ENCODE measurements around the gene WWTR1. TPM values are rescaled to one million over a fixed set of nuclear protein-coding genes. Genes with fewer than 3 reads are reported as not detected.

The WWTR1 gene
- total RNA-seq, 1 donor from 2014 or later = 0.73 TPM

DNA sequence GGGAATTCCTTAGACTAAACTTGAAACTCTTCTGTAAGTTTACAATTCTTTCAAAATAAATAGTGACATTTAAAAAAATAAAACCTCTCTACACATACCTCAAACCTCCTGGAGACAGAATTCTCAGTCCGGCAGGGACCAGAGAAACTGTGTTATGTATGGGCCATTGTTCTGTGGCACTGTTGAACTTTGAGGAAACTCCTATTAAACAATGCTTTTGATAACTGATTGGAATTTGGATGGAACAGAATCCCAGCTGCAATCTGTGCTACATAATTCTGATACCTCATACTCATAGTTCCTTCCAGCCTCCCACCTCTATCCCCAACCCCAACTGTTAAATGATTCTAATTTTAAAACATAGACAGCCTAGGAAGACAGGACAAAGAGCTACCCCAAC lies 98.3 kb downstream of the WWTR1 start:
- Mint-ChIP-seq H3K9me3 (no peaks in the 10 kb centered on the region), H3K36me3 (ENCODE audit: low read depth) (no peaks in the 10 kb centered on the region), H3K27me3 (no peaks in the 10 kb centered on the region), H3K4me1 (no peaks in the 10 kb centered on the region), H3K4me3 (no peak overlapping the region), H3K27ac (no peak overlapping the region)
- no peak for DNase-seq
- TF ChIP-seq, protein P1, sequence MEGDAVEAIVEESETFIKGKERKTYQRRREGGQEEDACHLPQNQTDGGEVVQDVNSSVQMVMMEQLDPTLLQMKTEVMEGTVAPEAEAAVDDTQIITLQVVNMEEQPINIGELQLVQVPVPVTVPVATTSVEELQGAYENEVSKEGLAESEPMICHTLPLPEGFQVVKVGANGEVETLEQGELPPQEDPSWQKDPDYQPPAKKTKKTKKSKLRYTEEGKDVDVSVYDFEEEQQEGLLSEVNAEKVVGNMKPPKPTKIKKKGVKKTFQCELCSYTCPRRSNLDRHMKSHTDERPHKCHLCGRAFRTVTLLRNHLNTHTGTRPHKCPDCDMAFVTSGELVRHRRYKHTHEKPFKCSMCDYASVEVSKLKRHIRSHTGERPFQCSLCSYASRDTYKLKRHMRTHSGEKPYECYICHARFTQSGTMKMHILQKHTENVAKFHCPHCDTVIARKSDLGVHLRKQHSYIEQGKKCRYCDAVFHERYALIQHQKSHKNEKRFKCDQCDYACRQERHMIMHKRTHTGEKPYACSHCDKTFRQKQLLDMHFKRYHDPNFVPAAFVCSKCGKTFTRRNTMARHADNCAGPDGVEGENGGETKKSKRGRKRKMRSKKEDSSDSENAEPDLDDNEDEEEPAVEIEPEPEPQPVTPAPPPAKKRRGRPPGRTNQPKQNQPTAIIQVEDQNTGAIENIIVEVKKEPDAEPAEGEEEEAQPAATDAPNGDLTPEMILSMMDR (IDR thresholded peaks at IDR 0.05) = no peak
- intact Hi-C loops (cut with micrococcal nuclease) = no loop called here
- ChIA-PET POLR2A (no interaction called here), CTCF (no interaction called here)
- no peak for ATAC-seq (ENCODE audit: low read depth)

DNA sequence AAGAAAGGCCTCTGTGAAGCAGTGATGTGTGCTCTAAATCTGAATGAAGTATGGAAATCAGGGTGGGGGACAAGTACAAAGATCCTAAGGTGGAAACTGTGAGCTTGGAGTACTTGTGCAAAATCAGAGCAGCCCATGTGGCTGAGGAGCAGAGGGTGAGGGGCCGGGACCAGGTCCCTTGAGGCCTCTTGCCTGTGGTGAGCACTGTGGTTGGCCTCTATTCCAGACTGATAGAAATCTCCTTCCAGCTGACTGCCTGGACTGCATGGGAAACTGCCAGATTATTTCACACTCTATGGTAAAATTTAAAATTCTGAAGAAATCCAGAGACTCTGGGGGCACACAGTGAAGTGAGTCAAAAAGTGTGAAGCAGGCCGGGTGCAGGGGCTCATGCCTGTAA lies 101.9 kb downstream of the WWTR1 start:
- H3K27me3 Mint-ChIP-seq = peaks cover 6% of the 10 kb centered on the region
- ATAC-seq (ENCODE audit: low read depth) = no peak
- CTCF ChIA-PET = no interaction called here
- TF ChIP-seq, protein P1 (IDR thresholded peaks at IDR 0.05) = no peak
- H3K4me3 Mint-ChIP-seq = no peak overlapping the region
- H3K36me3 Mint-ChIP-seq (ENCODE audit: low read depth) = no peaks in the 10 kb centered on the region
- POLR2A ChIA-PET = no interaction called here
- H3K4me1 Mint-ChIP-seq = no peaks in the 10 kb centered on the region
- H3K27ac Mint-ChIP-seq = no peak overlapping the region
- H3K9me3 Mint-ChIP-seq = no peaks in the 10 kb centered on the region
- intact Hi-C loops (cut with micrococcal nuclease) = no loop called here
- DNase-seq = no peak

GRCh38 chr3:149554826-149555225 lies 103.0 kb downstream of the WWTR1 start:
- no peak overlapping the region for H3K27ac Mint-ChIP-seq
- CTCF ChIA-PET = no interaction called here
- POLR2A ChIA-PET = no interaction called here
- no peak overlapping the region for H3K4me3 Mint-ChIP-seq
- DNase-seq (no peak), ATAC-seq (ENCODE audit: low read depth) (no peak)
- H3K9me3 Mint-ChIP-seq = no peaks in the 10 kb centered on the region
- H3K4me1 Mint-ChIP-seq = no peaks in the 10 kb centered on the region
- TF ChIP-seq, protein P1 (IDR thresholded peaks at IDR 0.05) = no peak
- no peaks in the 10 kb centered on the region for H3K36me3 Mint-ChIP-seq (ENCODE audit: low read depth)
- H3K27me3 Mint-ChIP-seq = peaks cover 6% of the 10 kb centered on the region
- intact Hi-C loops (cut with micrococcal nuclease) = no loop called here

GRCh38 chr3:149553781-149554451 lies 103.9 kb downstream of the WWTR1 start:
- Mint-ChIP-seq H3K36me3 (ENCODE audit: low read depth) (no peaks in the 10 kb centered on the region), H3K27ac (no peak overlapping the region), H3K4me3 (no peak overlapping the region), H3K9me3 (no peaks in the 10 kb centered on the region), H3K27me3 (peaks cover 7% of the 10 kb centered on the region), H3K4me1 (no peaks in the 10 kb centered on the region)
- TF ChIP-seq, protein P1 (IDR thresholded peaks at IDR 0.05) = no peak
- intact Hi-C loops (cut with micrococcal nuclease) = no loop called here
- ATAC-seq (ENCODE audit: low read depth) (no peak), DNase-seq (no peak)
- CTCF ChIA-PET = no interaction called here
- POLR2A ChIA-PET = no interaction called here

DNA sequence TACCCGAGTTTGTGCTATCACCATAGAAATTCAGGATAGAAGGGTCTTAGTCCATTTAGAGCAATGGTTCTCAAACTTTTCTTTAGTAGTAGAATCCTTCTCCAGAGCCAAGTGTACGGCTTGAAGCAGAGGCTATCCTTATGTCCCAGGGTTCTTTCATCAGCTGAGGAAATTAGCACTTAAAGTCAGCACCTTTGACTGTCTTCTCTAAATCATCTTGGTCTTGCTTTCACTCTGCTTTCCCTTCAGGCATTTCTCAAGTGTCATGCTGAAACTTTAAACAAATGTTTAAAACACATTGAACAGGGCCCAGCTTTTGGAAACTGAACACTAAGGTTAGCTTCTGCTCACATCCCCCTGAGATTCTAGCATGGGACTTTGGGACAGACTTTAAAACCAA lies 105.1 kb downstream of the WWTR1 start:
- Mint-ChIP-seq H3K27ac (no peak overlapping the region), H3K4me3 (no peak overlapping the region), H3K36me3 (ENCODE audit: low read depth) (no peaks in the 10 kb centered on the region), H3K9me3 (no peaks in the 10 kb centered on the region), H3K27me3 (peaks cover 14% of the 10 kb centered on the region), H3K4me1 (no peaks in the 10 kb centered on the region)
- DNase-seq (no peak), ATAC-seq (ENCODE audit: low read depth) (no peak)
- ChIA-PET POLR2A (no interaction called here), CTCF (no interaction called here)
- TF ChIP-seq, protein P1 (IDR thresholded peaks at IDR 0.05) = no peak
- intact Hi-C loops (cut with micrococcal nuclease) = no loop called here
